ENCODE results near the gene ALDH1A2.

GRCh38 chr15:57919754-57920153 is 145.8 kb downstream of the ALDH1A2 start:
- no peak for TF ChIP-seq POLR2A (IDR thresholded peaks at IDR 0.05)
- TF ChIP-seq CTCF (IDR thresholded peaks at IDR 0.05), result no peak

All from adrenal gland (tissue), 5 donors.